Panc1 (cell line): ENCODE data around the gene IFT122. TPM values are rescaled to one million over a fixed set of nuclear protein-coding genes. Genes with fewer than 3 reads are reported as not detected.

Experiments used
- ATAC-seq: fragments of 200-7000 bp; cut with Tn5 transposase; 2 replicates; pipeline ENCODE4 v1.9.1; 2020; ENCODE audit warnings: mild to moderate bottlenecking, moderate library complexity
- BruUV-seq: library from RNA; stranded (reverse); fragments of 400-500 nt; replicated peaks from 2 replicates; lab custom pipeline; 2021; lab: Mats Ljungman, UMichigan
- CTCF ChIA-PET: fragments of 300-600 bp; sonication (Branson Sonifier 250); formaldehyde crosslinking; loops from one replicate; lab custom pipeline; 2022; ENCODE audit warnings: antibody characterized with exemption; lab: Charles Lee
- POLR2A ChIA-PET: fragments of 300-600 bp; sonication (Branson Sonifier 250); formaldehyde crosslinking; loops from one replicate; lab custom pipeline; 2022; ENCODE audit warnings: antibody characterized with exemption; lab: Charles Lee
- DNase-seq: peaks from one replicate; pipeline ENCODE4 v3.0.0-alpha.2; 2010; ENCODE audit warnings: low read depth, low spot score
- H3K27ac ChIP-seq: 2 replicates; pipeline ENCODE4 v1.5.1; 2011; ENCODE audit warnings: mild to moderate bottlenecking, low read length, inconsistent platforms
- H3K27me3 ChIP-seq: fragments of 200-500 bp; sonication (Bioruptor generic); 2 replicates; pipeline ENCODE4 v1.6.0; 2014; ENCODE audit warnings: low read length, inconsistent platforms; ENCODE audit not compliant: control insufficient read depth, insufficient read depth
- H3K36me3 ChIP-seq: fragments of 200-500 bp; sonication (Bioruptor generic); 2 replicates; pipeline ENCODE4 v1.5.1; 2014; ENCODE audit warnings: inconsistent platforms, mild to moderate bottlenecking, low read length, moderate library complexity; ENCODE audit not compliant: control insufficient read depth, insufficient read depth
- H3K4me1 ChIP-seq: 2 replicates; pipeline ENCODE4 v1.5.1; 2011; ENCODE audit warnings: inconsistent platforms, mild to moderate bottlenecking, low read length, moderate library complexity; ENCODE audit not compliant: control insufficient read depth, insufficient read depth
- H3K4me3 ChIP-seq, 2 experiments: 2 replicates each; pipeline ENCODE4 v1.5.1; 2011 to 2012; ENCODE audit warnings: low read depth in 2 of 2, low read length in 2 of 2, mild to moderate bottlenecking in 2 of 2, inconsistent platforms in 1 of 2, moderate library complexity in 1 of 2
- H3K9me3 ChIP-seq: fragments of 200-500 bp; sonication (Bioruptor generic); 2 replicates; pipeline ENCODE4 v1.5.1; 2014; ENCODE audit warnings: low read depth, mild to moderate bottlenecking, inconsistent platforms, low read length, moderate library complexity; ENCODE audit not compliant: control insufficient read depth, insufficient read depth
- POLR2AphosphoS5 ChIP-seq: IDR thresholded peaks from 2 replicates; pipeline ENCODE4 v1.6.1; 2012; ENCODE audit warnings: mild to moderate bottlenecking, low read depth, low read length, moderate library complexity
- REST ChIP-seq, 2 experiments: IDR thresholded peaks; 2 replicates each; pipeline ENCODE4 v1.6.1; 2011 to 2012; ENCODE audit warnings: low read depth in 2 of 2, control low read depth in 1 of 2, low read length in 1 of 2, mild to moderate bottlenecking in 1 of 2, moderate library complexity in 1 of 2; ENCODE audit not compliant: insufficient read depth in 1 of 2
- SIN3A ChIP-seq: IDR thresholded peaks from 2 replicates; pipeline ENCODE4 v1.6.1; 2012; ENCODE audit warnings: low read depth, mild to moderate bottlenecking, low read length, moderate library complexity, borderline replicate concordance; ENCODE audit not compliant: insufficient read depth
- TCF7L2 ChIP-seq: IDR thresholded peaks from 2 replicates; pipeline ENCODE4 v1.6.1; 2011; ENCODE audit warnings: mild to moderate bottlenecking, low read depth, low read length, inconsistent platforms
- in situ Hi-C: cut with HindIII; loops from 2 replicates; pipeline ENCODE4 v1.10.0; 2016; ENCODE audit warnings: low sequenced_read_pairs, low pct_unique_long_range_greater_than_20kb
- intact Hi-C: fragments of 100-400 bp; cut with micrococcal nuclease; formaldehyde crosslinking; loops from one replicate; pipeline ENCODE4 v1.10.0; 2022; ENCODE audit not compliant: unreplicated experiment
- total RNA-seq: library from RNA; stranded (reverse); gene quantifications from one replicate; pipeline ENCODE4 v1.2.1, GENCODE V29; 2021; ENCODE audit not compliant: unreplicated experiment
- TF ChIP-seq, protein P1 (sequence below): fragments of 450-650 bp; IDR thresholded peaks from 2 replicates; pipeline ENCODE4 v1.5.1; 2017; ENCODE audit warnings: mild to moderate bottlenecking

IFT122 gene
- total RNA-seq, 1 experiment from 2014 or later: 52.4 TPM

- TF ChIP-seq TCF7L2: no peak
- TF ChIP-seq, protein P1, sequence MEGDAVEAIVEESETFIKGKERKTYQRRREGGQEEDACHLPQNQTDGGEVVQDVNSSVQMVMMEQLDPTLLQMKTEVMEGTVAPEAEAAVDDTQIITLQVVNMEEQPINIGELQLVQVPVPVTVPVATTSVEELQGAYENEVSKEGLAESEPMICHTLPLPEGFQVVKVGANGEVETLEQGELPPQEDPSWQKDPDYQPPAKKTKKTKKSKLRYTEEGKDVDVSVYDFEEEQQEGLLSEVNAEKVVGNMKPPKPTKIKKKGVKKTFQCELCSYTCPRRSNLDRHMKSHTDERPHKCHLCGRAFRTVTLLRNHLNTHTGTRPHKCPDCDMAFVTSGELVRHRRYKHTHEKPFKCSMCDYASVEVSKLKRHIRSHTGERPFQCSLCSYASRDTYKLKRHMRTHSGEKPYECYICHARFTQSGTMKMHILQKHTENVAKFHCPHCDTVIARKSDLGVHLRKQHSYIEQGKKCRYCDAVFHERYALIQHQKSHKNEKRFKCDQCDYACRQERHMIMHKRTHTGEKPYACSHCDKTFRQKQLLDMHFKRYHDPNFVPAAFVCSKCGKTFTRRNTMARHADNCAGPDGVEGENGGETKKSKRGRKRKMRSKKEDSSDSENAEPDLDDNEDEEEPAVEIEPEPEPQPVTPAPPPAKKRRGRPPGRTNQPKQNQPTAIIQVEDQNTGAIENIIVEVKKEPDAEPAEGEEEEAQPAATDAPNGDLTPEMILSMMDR: no peak
- TF ChIP-seq POLR2AphosphoS5: no peak
- TF ChIP-seq REST (IDR thresholded peaks at IDR 0.05; ENCODE audit: insufficient read depth in 1 of 2, low read depth in 2 of 2, low read length in 1 of 2): no peak
- TF ChIP-seq SIN3A: no peak
- no TSS peak for BruUV-seq
- POLR2A ChIA-PET: no interaction called here
Measured at GRCh38 chr3:129557548-129557894, 117.5 kb downstream of the IFT122 start.

DNA sequence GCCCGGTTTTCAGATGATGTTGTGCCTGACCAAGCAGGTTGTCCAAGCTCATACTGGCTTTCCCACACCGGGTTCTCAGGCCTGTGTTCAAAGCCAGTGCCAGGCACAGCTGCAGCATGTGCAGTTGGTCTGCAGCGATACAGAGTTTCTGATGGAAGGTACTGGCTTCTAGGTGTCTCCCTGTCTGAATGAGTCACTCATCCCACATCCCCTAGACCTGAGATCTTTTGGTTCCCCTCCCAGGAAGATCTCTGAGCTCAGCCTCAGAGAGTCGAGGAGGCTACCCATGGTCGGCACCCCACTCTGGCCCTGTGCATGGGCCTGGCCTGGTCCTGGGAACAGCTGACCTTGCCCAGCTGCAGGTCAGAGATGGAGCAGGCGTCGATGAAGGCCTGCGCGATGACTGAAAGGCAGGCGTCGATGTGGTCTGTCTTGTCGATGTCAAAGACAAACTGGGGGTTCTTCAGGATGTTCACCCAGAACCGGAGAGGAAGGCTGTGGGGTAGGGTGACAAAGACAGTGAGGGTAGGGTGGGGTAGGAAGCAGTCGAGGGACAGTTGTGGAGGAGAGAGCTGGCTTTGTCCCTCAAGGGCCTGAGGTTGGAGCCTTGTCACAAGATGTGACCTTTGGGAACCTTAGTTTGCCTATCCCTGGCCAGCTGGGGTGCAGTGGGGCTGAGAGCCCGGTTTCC lies 118.2 kb downstream of the IFT122 start:
- Histone ChIP-seq H3K9me3 (no peaks in the 10 kb centered on the region), H3K27ac (no peak overlapping the region), H3K4me1 (peaks cover 20% of the 10 kb centered on the region), H3K36me3 (peaks cover 7% of the 10 kb centered on the region), H3K4me3 (no peak overlapping the region), H3K27me3 (no peaks in the 10 kb centered on the region)
- no peak for DNase-seq
- POLR2A ChIA-PET: no interaction called here
- no peak for ATAC-seq
- in situ Hi-C loops: no loop called here
- TF ChIP-seq TCF7L2 (no peak), SIN3A (no peak), REST (IDR thresholded peaks at IDR 0.05; ENCODE audit: insufficient read depth in 1 of 2, low read depth in 2 of 2, low read length in 1 of 2) (no peak), POLR2AphosphoS5 (no peak)
- TF ChIP-seq, protein P1: no peak
- intact Hi-C loops: loop anchor here (5.0 kb wide), 1 partner anchor 66 kb away; no protein-coding TSS in a partner anchor
- CTCF ChIA-PET: no interaction called here
- no TSS peak for BruUV-seq

More at GRCh38 chr3:129557548-129557894, 117.5 kb downstream of the IFT122 start:
- H3K4me3 ChIP-seq: no peak overlapping the region
- ATAC-seq (no peak), DNase-seq (no peak)
- CTCF ChIA-PET: interaction anchor here (0.6 kb wide), 1 partner anchor 49 kb away, joined by 3 read pairs; no protein-coding TSS in a partner anchor
- H3K4me1 ChIP-seq: peaks cover 20% of the 10 kb centered on the region
- H3K36me3 ChIP-seq: peaks cover 7% of the 10 kb centered on the region
- H3K27me3 ChIP-seq: no peaks in the 10 kb centered on the region
- in situ Hi-C loops (no loop called here), intact Hi-C loops (loop anchor here (5.0 kb wide), 1 partner anchor 65 kb away; no protein-coding TSS in a partner anchor)
- no peak overlapping the region for H3K27ac ChIP-seq
- H3K9me3 ChIP-seq: no peaks in the 10 kb centered on the region
